GM23248 (cell line): Measurements from ENCODE around the gene CCDC170. TPM values are rescaled to one million over a fixed set of nuclear protein-coding genes. Genes with fewer than 3 reads are reported as not detected.
A peak's percentile ranks its signal among the peaks of the same experiment; 100 is the strongest.

ENCODE experiments used
- DNase-seq: peaks from one replicate; pipeline ENCODE4 v3.0.0-alpha.2; 2015
- H2AFZ ChIP-seq: fragments of 200-600 bp; sonication (generic); 2 replicates; pipeline ENCODE4 v1.6.1; 2016; ENCODE audit warnings: antibody characterized with exemption
- H3F3A ChIP-seq: fragments of 200-600 bp; sonication (generic); 2 replicates; pipeline ENCODE4 v1.6.1; 2016; ENCODE audit warnings: mild to moderate bottlenecking, antibody characterized with exemption, mixed run types; ENCODE audit not compliant: insufficient read depth
- H3K27ac ChIP-seq: fragments of 200-600 bp; sonication (generic); 2 replicates; pipeline ENCODE4 v1.5.1; 2016; ENCODE audit warnings: mild to moderate bottlenecking
- H3K27me3 ChIP-seq: fragments of 200-600 bp; sonication (generic); replicated peaks from 2 replicates; pipeline ENCODE4 v1.6.1; 2016; ENCODE audit warnings: mild to moderate bottlenecking; ENCODE audit not compliant: insufficient read depth
- H3K36me3 ChIP-seq: fragments of 200-600 bp; sonication (generic); 2 replicates; pipeline ENCODE4 v1.6.1; 2016; ENCODE audit warnings: low read depth, mild to moderate bottlenecking
- H3K4me1 ChIP-seq: fragments of 200-600 bp; sonication (generic); 2 replicates; pipeline ENCODE4 v1.6.1; 2016; ENCODE audit warnings: mild to moderate bottlenecking; ENCODE audit not compliant: insufficient read depth
- H3K4me2 ChIP-seq: fragments of 200-600 bp; sonication (generic); one replicate; pipeline ENCODE4 v1.6.1; 2016; ENCODE audit warnings: mild to moderate bottlenecking; ENCODE audit not compliant: unreplicated experiment
- H3K4me3 ChIP-seq: fragments of 200-600 bp; sonication (generic); 2 replicates; pipeline ENCODE4 v1.5.1; 2016; ENCODE audit warnings: mild to moderate bottlenecking
- H3K79me2 ChIP-seq: fragments of 200-600 bp; sonication (generic); 2 replicates; pipeline ENCODE4 v1.6.1; 2016; ENCODE audit warnings: mild to moderate bottlenecking; ENCODE audit not compliant: insufficient read depth
- H3K9ac ChIP-seq: fragments of 200-600 bp; sonication (generic); 2 replicates; pipeline ENCODE4 v1.6.1; 2016; ENCODE audit warnings: mild to moderate bottlenecking
- H3K9me2 ChIP-seq: fragments of 200-600 bp; sonication (generic); 2 replicates; pipeline ENCODE4 v1.6.1; 2016; ENCODE audit warnings: mixed run types, mild to moderate bottlenecking, moderate library complexity; ENCODE audit not compliant: insufficient read depth
- H3K9me3 ChIP-seq: fragments of 200-600 bp; sonication (generic); one replicate; pipeline ENCODE4 v1.6.1; 2017; ENCODE audit warnings: low read depth
- H4K20me1 ChIP-seq: fragments of 200-600 bp; sonication (generic); 2 replicates; pipeline ENCODE4 v1.6.0; 2016; ENCODE audit not compliant: insufficient read depth
- EZH2 ChIP-seq: fragments of 200-600 bp; sonication (generic); IDR thresholded peaks from 2 replicates; pipeline ENCODE4 v1.6.1; 2018; ENCODE audit warnings: antibody characterized with exemption, mild to moderate bottlenecking; ENCODE audit not compliant: insufficient read depth, poor library complexity, severe bottlenecking
- EZH2phosphoT487 ChIP-seq: fragments of 200-600 bp; sonication (generic); IDR thresholded peaks from 2 replicates; pipeline ENCODE4 v1.6.1; 2018; ENCODE audit warnings: antibody characterized with exemption, moderate library complexity, mild to moderate bottlenecking, low read depth; ENCODE audit not compliant: insufficient read depth
- WGBS, 2 experiments: methylation state at CpG; one replicate each; pipeline ENCODE4 v1.1.6; 2015 to 2017; ENCODE audit warnings: low lambda C conversion rate in 2 of 2, low coverage in 1 of 2; ENCODE audit errors: missing lambda C conversion rate in 2 of 2; 5-methylcytosine and 5-hydroxymethylcytosine counted together
- in situ Hi-C: fragments of 300-500 bp; cut with MboI; formaldehyde crosslinking; loops from 2 replicates; pipeline ENCODE4 v1.15.0; 2020
- polyA plus RNA-seq: library from polyadenylated mRNA; unstranded; fragments of >200 nt; fragmentation: Nextera tagmentation; extraction: Ambion mirVana; gene quantifications from 2 replicates; pipeline ENCODE4 v1.2.1, GENCODE V29; 2016
- small RNA-seq: library from RNA; depleted of rRNA; stranded (forward); fragments of <200 nt; gene quantifications from one replicate; pipeline ENCODE3, GENCODE V24; 2014; ENCODE audit warnings: low read depth, low replicate concordance
- total RNA-seq: library from RNA; depleted of rRNA; stranded (reverse); fragments of >200 nt; shearing (Covaris generic); gene quantifications from 2 replicates; pipeline ENCODE4 v1.2.3, GENCODE V29; 2014; rRNA removed

Gene CCDC170
- total and polyA plus RNA-seq, 2 experiments from 2014 or later, result 0.11 to 0.49 TPM

GRCh38 chr6:151666526-151666925, 172.7 kb downstream of the CCDC170 start:
- Histone ChIP-seq H3K9ac (no peak overlapping the region), H3K79me2 (no peaks in the 10 kb centered on the region), H3K27me3 (0 out of 2 replicates have a peak, but pooled peaks cover 4% of the 10 kb centered on the region), H4K20me1 (no peaks in the 10 kb centered on the region), H3K36me3 (no peaks in the 10 kb centered on the region), H3K4me1 (peaks cover 10% of the 10 kb centered on the region), H3F3A (peaks cover 8% of the 10 kb centered on the region; the same call in 1 of the 2 replicates), H2AFZ (no peak overlapping the region), H3K9me2 (no peaks in the 10 kb centered on the region), H3K4me3 (no peak overlapping the region), H3K27ac (no peak overlapping the region), H3K4me2 (no peak overlapping the region), H3K9me3 (no peaks in the 10 kb centered on the region)
- in situ Hi-C loops, result no loop called here
- 73 to 82% methylated on average over 2 of the region's 2 CpGs for WGBS, 2 experiments
- no peak for DNase-seq
- TF ChIP-seq EZH2, result no peak
- TF ChIP-seq EZH2phosphoT487, result no peak

DNA sequence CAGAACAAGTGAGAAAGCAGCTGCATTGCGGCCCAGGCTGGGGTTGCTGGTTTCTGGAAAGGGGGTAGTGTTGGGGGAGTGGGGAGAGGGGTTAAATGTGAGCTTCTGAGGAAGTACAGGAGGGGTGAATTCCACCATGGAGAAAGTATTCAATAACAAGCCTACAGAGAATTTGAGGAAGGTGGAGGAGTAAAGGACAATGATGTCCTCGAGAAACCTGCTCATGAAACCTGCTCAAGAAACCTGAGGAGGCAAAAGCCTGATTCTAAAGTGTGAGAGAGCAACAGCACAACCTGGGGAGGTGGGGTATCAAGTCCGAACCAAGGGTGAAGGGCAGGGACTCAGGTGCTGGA, 175.4 kb downstream of the CCDC170 start:
- H3K4me2 ChIP-seq, result no peak overlapping the region
- H4K20me1 ChIP-seq, result no peaks in the 10 kb centered on the region
- no peak overlapping the region for H3K9ac ChIP-seq
- 81 to 98% methylated on average over 2 to 3 of the region's 3 CpGs for WGBS, 2 experiments
- no peak for DNase-seq
- H3K9me3 ChIP-seq, result no peaks in the 10 kb centered on the region
- H3K9me2 ChIP-seq, result no peaks in the 10 kb centered on the region
- no peak overlapping the region for H3K4me3 ChIP-seq
- TF ChIP-seq EZH2phosphoT487 (no peak), EZH2 (no peak)
- H3K27me3 ChIP-seq, result 0 out of 2 replicates have a peak, but pooled peaks cover 4% of the 10 kb centered on the region
- in situ Hi-C loops, result no loop called here
- no peaks in the 10 kb centered on the region for H3K36me3 ChIP-seq
- 0 out of 2 replicates have a peak overlapping the region, but pooled peaks have one; percentile 27 for H3K27ac ChIP-seq
- H2AFZ ChIP-seq, result peak overlapping the region; percentile 48; the same call in 1 of the 2 replicates
- H3F3A ChIP-seq, result peaks cover 8% of the 10 kb centered on the region; the same call in 1 of the 2 replicates
- H3K4me1 ChIP-seq, result peaks cover 10% of the 10 kb centered on the region
- no peaks in the 10 kb centered on the region for H3K79me2 ChIP-seq

DNA sequence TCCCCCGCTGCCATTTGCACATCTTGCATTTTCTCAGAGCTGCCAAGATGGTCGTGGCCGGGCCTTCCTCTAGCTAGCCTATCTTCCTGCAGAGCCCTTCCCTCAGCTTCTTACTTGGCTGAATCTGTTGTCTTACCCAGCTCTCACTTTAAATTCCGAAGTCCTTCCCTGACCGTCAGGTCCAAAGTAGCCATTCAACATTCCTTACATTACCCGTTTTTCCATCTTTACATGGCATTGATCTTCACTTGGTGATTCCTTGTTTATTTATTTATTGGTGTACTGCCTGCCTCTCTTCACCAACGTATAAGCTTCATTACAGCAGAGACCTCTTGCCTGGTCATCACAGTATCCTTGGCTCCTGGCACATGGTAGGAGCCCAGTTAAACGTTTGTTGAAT, 176.3 kb downstream of the CCDC170 start:
- TF ChIP-seq EZH2, result no peak
- TF ChIP-seq EZH2phosphoT487, result no peak
- Histone ChIP-seq H3K36me3 (no peaks in the 10 kb centered on the region), H3K4me1 (peaks cover 10% of the 10 kb centered on the region), H3K9me2 (no peaks in the 10 kb centered on the region), H3K4me3 (no peak overlapping the region), H3K9ac (no peak overlapping the region), H4K20me1 (no peaks in the 10 kb centered on the region), H3K4me2 (no peak overlapping the region), H3K79me2 (no peaks in the 10 kb centered on the region), H3K27ac (no peak overlapping the region), H3F3A (peaks cover 8% of the 10 kb centered on the region; the same call in 1 of the 2 replicates), H3K27me3 (no peaks in the 10 kb centered on the region), H2AFZ (no peak overlapping the region), H3K9me3 (no peaks in the 10 kb centered on the region)
- DNase-seq, result no peak
- WGBS, 2 experiments, result 87 to 89% methylated on average over 8 of the region's 8 CpGs
- in situ Hi-C loops, result no loop called here

Small RNAs within 50 kb of the gene (small RNA-seq; reads per million reads assigned to genes)
- not detected for gene RNU6-813P

Other genes with a start within 250 kb of the CCDC170 start
- 11.6 and 13.7 TPM in 2 replicates for gene ZBTB2, start 102.5 kb upstream of the CCDC170 start, total RNA-seq
- 9.7 and 9.9 TPM in 2 replicates for gene ZBTB2, start 102.5 kb upstream of the CCDC170 start, polyA plus RNA-seq
- gene RMND1, start 41.9 kb upstream of the CCDC170 start, total RNA-seq, result 29.9 and 31.1 TPM in 2 replicates
- 25.6 and 30.6 TPM in 2 replicates for gene RMND1, start 41.9 kb upstream of the CCDC170 start, polyA plus RNA-seq